Measurements from ENCODE around the gene CEP85.

CEP85 gene

DNA sequence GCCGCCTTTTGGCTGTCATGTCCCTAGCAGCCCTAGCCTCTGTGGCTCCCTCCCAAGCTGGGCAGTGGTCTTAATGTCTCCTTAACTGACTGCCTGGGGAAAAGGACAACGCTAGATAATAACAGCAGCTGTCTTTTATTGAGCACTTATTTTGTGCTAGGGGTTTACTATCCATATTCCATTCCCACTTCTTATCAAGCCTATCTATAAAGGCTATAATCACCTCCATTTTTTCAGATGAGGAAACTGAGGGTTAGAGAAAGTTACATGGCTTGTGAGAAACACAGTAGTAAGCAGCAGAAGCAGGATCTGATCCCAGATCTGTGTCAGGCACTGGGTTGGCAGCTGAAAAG lies 52.0 kb downstream of the CEP85 start:
- Histone ChIP-seq H3K27ac (peak overlapping the region in 1 of 2 donors; percentile 71), H3K4me3 (no peak overlapping the region)
- DNase-seq (ENCODE audit: low spot score): no peak
- TF ChIP-seq, protein P1, sequence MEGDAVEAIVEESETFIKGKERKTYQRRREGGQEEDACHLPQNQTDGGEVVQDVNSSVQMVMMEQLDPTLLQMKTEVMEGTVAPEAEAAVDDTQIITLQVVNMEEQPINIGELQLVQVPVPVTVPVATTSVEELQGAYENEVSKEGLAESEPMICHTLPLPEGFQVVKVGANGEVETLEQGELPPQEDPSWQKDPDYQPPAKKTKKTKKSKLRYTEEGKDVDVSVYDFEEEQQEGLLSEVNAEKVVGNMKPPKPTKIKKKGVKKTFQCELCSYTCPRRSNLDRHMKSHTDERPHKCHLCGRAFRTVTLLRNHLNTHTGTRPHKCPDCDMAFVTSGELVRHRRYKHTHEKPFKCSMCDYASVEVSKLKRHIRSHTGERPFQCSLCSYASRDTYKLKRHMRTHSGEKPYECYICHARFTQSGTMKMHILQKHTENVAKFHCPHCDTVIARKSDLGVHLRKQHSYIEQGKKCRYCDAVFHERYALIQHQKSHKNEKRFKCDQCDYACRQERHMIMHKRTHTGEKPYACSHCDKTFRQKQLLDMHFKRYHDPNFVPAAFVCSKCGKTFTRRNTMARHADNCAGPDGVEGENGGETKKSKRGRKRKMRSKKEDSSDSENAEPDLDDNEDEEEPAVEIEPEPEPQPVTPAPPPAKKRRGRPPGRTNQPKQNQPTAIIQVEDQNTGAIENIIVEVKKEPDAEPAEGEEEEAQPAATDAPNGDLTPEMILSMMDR (IDR thresholded peaks at IDR 0.05): no peak

DNA sequence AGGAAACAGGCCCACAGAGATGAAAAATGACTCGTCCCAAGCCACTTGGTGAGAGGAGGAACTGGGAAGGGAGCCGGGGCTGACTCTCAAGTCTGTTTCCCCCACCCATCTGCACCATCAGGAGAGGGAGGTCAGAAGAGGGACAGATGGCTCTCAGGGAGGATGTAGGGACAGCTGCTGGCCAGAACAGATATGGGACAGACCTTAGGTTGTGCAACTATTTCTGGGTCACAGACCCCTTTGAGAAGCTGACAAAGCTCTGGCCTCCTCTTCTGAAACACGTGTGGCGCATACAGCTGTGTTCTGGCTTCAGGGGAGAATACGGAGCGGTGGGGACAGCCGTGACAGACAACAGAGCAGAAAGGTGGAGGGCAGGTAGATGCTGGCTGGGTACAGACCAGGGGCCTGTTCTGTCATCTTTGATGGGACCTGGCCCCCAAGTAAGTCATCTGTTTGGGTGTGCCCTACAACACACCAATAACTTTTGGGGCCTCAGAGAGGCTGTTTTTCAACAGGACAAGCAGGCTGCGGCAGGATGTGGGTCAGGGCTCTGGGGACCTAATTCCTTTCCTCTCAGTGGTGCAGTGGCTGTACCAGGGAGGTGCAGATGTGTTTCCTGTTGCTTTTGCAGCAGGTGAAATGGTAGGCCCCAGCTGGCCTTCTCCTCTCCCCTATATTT lies 53.2 kb downstream of the CEP85 start:
- TF ChIP-seq, protein P1 (IDR thresholded peaks at IDR 0.05): no peak
- no peak overlapping the region for H3K4me3 ChIP-seq
- DNase-seq (ENCODE audit: low spot score): no peak
- peak overlapping the region in 1 of 2 donors; percentile 71 for H3K27ac ChIP-seq

DNA sequence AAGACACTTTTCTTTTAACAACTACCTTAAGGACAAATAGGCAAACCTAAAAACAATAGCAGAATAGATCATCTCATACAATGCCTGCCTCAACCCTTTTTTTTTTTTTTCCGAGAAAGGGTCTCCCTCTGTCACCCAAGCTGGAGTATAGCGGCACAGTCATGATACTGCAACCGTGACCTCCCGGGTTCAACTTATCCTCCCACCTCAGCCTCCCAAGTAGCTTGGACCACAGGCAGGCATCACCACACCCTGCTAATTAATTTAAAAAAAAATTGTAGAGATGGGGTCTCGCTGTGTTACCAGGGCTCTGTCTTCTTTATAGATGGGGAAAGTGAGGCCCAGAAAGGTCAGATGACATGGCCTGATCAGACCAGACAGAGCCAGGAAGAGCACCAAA lies 53.8 kb downstream of the CEP85 start:
- Histone ChIP-seq H3K27ac (peak overlapping the region in 1 of 2 donors; percentile 76), H3K4me3 (no peak overlapping the region)
- no peak for DNase-seq (ENCODE audit: low spot score)
- TF ChIP-seq, protein P1 (IDR thresholded peaks at IDR 0.05): no peak

DNA sequence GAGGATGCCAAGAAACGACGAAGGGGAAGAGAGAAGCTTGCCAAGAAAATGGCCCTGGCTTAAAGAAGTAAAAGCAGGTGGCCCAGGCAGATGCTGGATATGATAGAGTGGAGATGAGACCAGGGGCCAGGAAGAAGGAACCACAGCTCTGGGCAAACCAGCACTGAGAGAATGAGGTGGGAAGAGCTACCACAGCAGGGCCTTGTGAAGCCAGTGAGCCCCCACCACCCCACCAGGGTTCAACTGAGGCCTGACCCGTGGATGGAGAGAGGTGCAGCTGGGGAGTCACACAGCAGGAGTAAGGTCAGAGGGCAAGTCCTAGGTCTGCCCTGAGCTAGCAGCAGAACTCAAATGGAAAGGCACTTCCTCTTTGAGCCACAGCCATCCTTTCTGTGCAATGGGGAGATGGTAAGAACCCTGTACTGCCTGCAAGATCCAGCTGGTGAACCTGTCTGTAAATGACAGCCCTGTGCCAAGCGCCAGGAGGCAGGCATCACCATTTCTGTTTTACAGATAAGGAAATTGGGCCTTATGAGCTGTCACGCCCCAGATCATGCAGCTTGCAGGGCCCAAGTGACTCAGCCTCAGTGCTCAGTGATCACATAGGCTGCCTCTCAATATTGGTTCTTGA lies 54.4 kb downstream of the CEP85 start:
- H3K4me3 ChIP-seq: no peak overlapping the region
- TF ChIP-seq, protein P1 (IDR thresholded peaks at IDR 0.05): no peak
- DNase-seq (ENCODE audit: low spot score): no peak
- H3K27ac ChIP-seq: peak overlapping the region in 1 of 2 donors; percentile 76

DNA sequence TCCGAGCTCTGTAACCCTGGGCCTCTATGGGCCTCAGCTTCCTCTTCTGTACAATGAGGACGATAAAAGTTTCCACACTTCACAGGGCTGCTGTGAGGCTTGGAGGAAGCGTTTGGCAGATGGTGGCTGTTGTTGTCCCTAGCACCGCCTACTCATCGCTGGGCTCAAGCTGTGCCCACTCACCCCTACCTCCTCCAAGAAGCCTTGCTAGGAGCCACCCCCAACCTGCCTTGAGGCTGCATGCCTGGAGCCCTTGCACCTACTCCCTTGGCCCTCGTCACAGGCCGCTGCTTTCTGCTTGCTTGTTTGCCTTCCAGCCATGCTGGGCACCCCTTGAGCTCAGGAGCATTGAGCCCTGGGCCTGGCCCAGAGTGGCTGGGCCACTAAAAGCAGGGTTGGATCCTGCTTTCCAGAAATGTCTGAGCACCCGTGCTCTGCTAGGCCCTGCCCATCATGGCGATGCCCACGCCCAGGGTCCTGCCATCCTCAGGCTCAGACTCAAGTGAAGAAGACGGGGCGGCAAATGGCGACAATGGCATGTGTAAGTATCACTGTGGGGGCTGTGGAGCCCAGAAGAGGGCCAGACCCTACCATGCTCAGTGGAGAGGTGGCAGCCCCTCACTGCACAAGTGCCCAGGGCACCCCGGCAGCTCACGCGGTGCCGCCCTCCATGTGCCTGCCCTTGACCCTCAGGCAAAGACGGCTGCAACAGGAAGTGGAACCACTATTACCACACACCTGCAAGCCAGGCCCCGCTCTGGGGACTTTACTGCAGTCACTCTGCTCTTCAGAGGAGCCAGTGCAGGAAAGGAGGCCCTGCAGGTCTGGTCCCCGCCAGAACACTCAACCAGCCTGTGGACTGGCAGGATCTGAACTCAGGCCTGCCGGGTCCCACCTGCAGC lies 55.4 kb downstream of the CEP85 start:
- TF ChIP-seq, protein P1 (IDR thresholded peaks at IDR 0.05): no peak
- H3K4me3 ChIP-seq: no peak overlapping the region
- peak overlapping the region; percentile 16 to 76 for H3K27ac ChIP-seq
- no peak for DNase-seq (ENCODE audit: low spot score)

DNA sequence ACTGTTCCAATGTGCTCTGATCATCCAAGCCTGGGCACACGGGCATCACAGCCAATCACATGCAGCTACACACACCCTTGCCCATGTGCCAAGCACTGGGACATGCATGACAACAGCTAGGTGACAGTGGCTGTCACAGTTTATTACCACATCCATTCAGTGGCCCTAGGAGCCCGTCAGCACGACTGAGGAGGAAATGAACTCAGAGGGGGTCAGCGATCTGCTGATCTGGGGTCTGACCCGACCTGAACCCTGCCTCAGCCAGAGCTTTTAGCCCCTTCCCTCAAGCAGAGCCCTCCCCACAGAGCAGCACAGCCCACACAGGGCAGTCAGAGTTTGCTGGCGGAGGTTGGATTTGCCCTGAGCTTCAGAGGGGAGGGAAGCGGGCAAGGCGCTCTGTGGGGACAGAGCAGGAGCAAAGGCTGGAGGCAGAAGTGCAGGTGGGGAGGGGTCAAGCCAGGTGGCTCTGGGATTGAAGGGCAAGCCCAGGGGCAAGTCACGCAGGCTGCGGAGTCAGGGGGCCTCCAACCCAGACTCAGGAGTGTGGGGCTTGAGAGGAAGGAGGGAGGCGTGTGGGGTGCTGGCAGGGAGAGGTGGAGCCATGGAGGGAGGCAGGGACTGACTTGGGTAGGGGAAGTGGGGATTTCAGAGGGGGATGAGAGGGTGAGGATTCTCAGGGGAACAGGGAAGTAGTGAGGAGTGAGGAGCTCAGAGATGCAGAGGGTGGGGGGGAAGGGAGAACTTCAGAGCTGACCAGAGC lies 56.3 kb downstream of the CEP85 start:
- Histone ChIP-seq H3K4me3 (no peak overlapping the region), H3K27ac (peak overlapping the region; percentile 16 to 76)
- no peak for DNase-seq (ENCODE audit: low spot score)
- TF ChIP-seq, protein P1 (IDR thresholded peaks at IDR 0.05): no peak

Data from coronary artery (tissue), 2 donors.